ENCODE measurements around the gene ZNF304.

Gene ZNF304

GRCh38 chr19:57321751-57322150 is 29.3 kb upstream of the ZNF304 start:
- Histone ChIP-seq H3K27me3 (ENCODE audit: control insufficient read depth, insufficient read depth, low read length) (peaks cover under 1% of the 10 kb centered on the region), H3K4me3 (ENCODE audit: low read length) (peak overlapping the region; percentile 93), H3K9ac (ENCODE audit: low read length) (peak overlapping the region; percentile 87), H3K27ac (ENCODE audit: low read length) (no peak overlapping the region), H3K4me1 (ENCODE audit: control insufficient read depth, low read depth, low read length) (peaks cover 6% of the 10 kb centered on the region), H3K9me3 (ENCODE audit: control insufficient read depth, low read depth, low read length) (no peaks in the 10 kb centered on the region), H3K36me3 (ENCODE audit: control insufficient read depth, low read depth, low read length) (peaks cover 28% of the 10 kb centered on the region)

GRCh38 chr19:57324992-57325391 is 26.1 kb upstream of the ZNF304 start:
- no peak overlapping the region for H3K27ac ChIP-seq (ENCODE audit: low read length)
- H3K4me3 ChIP-seq (ENCODE audit: low read length), result no peak overlapping the region
- no peaks in the 10 kb centered on the region for H3K4me1 ChIP-seq (ENCODE audit: control insufficient read depth, low read depth, low read length)
- peaks cover 55% of the 10 kb centered on the region for H3K36me3 ChIP-seq (ENCODE audit: control insufficient read depth, low read depth, low read length)
- no peaks in the 10 kb centered on the region for H3K27me3 ChIP-seq (ENCODE audit: control insufficient read depth, insufficient read depth, low read length)
- H3K9ac ChIP-seq (ENCODE audit: low read length), result no peak overlapping the region
- H3K9me3 ChIP-seq (ENCODE audit: control insufficient read depth, low read depth, low read length), result no peaks in the 10 kb centered on the region

GRCh38 chr19:57327993-57328392 is 23.1 kb upstream of the ZNF304 start:
- Histone ChIP-seq H3K9me3 (ENCODE audit: control insufficient read depth, low read depth, low read length) (no peaks in the 10 kb centered on the region), H3K9ac (ENCODE audit: low read length) (no peak overlapping the region), H3K27me3 (ENCODE audit: control insufficient read depth, insufficient read depth, low read length) (no peaks in the 10 kb centered on the region), H3K27ac (ENCODE audit: low read length) (no peak overlapping the region), H3K4me1 (ENCODE audit: control insufficient read depth, low read depth, low read length) (no peaks in the 10 kb centered on the region), H3K4me3 (ENCODE audit: low read length) (no peak overlapping the region), H3K36me3 (ENCODE audit: control insufficient read depth, low read depth, low read length) (peaks cover 60% of the 10 kb centered on the region)

- H3K4me3 ChIP-seq (ENCODE audit: low read length), result no peak overlapping the region
- no peak overlapping the region for H3K27ac ChIP-seq (ENCODE audit: low read length)
- H3K36me3 ChIP-seq (ENCODE audit: control insufficient read depth, low read depth, low read length), result peaks cover 8% of the 10 kb centered on the region
- H3K9me3 ChIP-seq (ENCODE audit: control insufficient read depth, low read depth, low read length), result no peaks in the 10 kb centered on the region
- no peaks in the 10 kb centered on the region for H3K27me3 ChIP-seq (ENCODE audit: control insufficient read depth, insufficient read depth, low read length)
- no peak overlapping the region for H3K9ac ChIP-seq (ENCODE audit: low read length)
- no peaks in the 10 kb centered on the region for H3K4me1 ChIP-seq (ENCODE audit: control insufficient read depth, low read depth, low read length)
Measured at GRCh38 chr19:57334191-57334590, 16.9 kb upstream of the ZNF304 start.

- H3K36me3 ChIP-seq (ENCODE audit: control insufficient read depth, low read depth, low read length), result no peaks in the 10 kb centered on the region
- no peak overlapping the region for H3K4me3 ChIP-seq (ENCODE audit: low read length)
- no peaks in the 10 kb centered on the region for H3K4me1 ChIP-seq (ENCODE audit: control insufficient read depth, low read depth, low read length)
- no peak overlapping the region for H3K27ac ChIP-seq (ENCODE audit: low read length)
- H3K9ac ChIP-seq (ENCODE audit: low read length), result no peak overlapping the region
- H3K27me3 ChIP-seq (ENCODE audit: control insufficient read depth, insufficient read depth, low read length), result no peaks in the 10 kb centered on the region
- no peaks in the 10 kb centered on the region for H3K9me3 ChIP-seq (ENCODE audit: control insufficient read depth, low read depth, low read length)
Measured at GRCh38 chr19:57338877-57339276, 12.2 kb upstream of the ZNF304 start.

- Histone ChIP-seq H3K4me3 (ENCODE audit: low read length) (no peak overlapping the region), H3K4me1 (ENCODE audit: control insufficient read depth, low read depth, low read length) (no peaks in the 10 kb centered on the region), H3K9ac (ENCODE audit: low read length) (no peak overlapping the region), H3K27me3 (ENCODE audit: control insufficient read depth, insufficient read depth, low read length) (peaks cover 14% of the 10 kb centered on the region), H3K36me3 (ENCODE audit: control insufficient read depth, low read depth, low read length) (no peaks in the 10 kb centered on the region), H3K27ac (ENCODE audit: low read length) (no peak overlapping the region), H3K9me3 (ENCODE audit: control insufficient read depth, low read depth, low read length) (no peaks in the 10 kb centered on the region)
Measured at GRCh38 chr19:57342582-57342981, 8.5 kb upstream of the ZNF304 start.

GRCh38 chr19:57348136-57348535 is 2.9 kb upstream of the ZNF304 start:
- Histone ChIP-seq H3K27ac (ENCODE audit: low read length) (no peak overlapping the region), H3K4me3 (ENCODE audit: low read length) (no peak overlapping the region), H3K4me1 (ENCODE audit: control insufficient read depth, low read depth, low read length) (peaks cover 11% of the 10 kb centered on the region), H3K9me3 (ENCODE audit: control insufficient read depth, low read depth, low read length) (no peaks in the 10 kb centered on the region), H3K27me3 (ENCODE audit: control insufficient read depth, insufficient read depth, low read length) (peaks cover 14% of the 10 kb centered on the region), H3K36me3 (ENCODE audit: control insufficient read depth, low read depth, low read length) (no peaks in the 10 kb centered on the region), H3K9ac (ENCODE audit: low read length) (no peak overlapping the region)

- Histone ChIP-seq H3K4me1 (ENCODE audit: control insufficient read depth, low read depth, low read length) (peaks cover 11% of the 10 kb centered on the region), H3K36me3 (ENCODE audit: control insufficient read depth, low read depth, low read length) (peaks cover 26% of the 10 kb centered on the region), H3K9ac (ENCODE audit: low read length) (peak overlapping the region; percentile 78), H3K4me3 (ENCODE audit: low read length) (peak overlapping the region; percentile 97), H3K27ac (ENCODE audit: low read length) (no peak overlapping the region), H3K27me3 (ENCODE audit: control insufficient read depth, insufficient read depth, low read length) (peaks cover 6% of the 10 kb centered on the region), H3K9me3 (ENCODE audit: control insufficient read depth, low read depth, low read length) (no peaks in the 10 kb centered on the region)
Measured at GRCh38 chr19:57351867-57352266, 796 bp downstream of the ZNF304 start.

GRCh38 chr19:57355916-57356315 is 4.8 kb downstream of the ZNF304 start:
- no peak overlapping the region for H3K27ac ChIP-seq (ENCODE audit: low read length)
- H3K4me1 ChIP-seq (ENCODE audit: control insufficient read depth, low read depth, low read length), result peaks cover 5% of the 10 kb centered on the region
- H3K4me3 ChIP-seq (ENCODE audit: low read length), result no peak overlapping the region
- no peaks in the 10 kb centered on the region for H3K27me3 ChIP-seq (ENCODE audit: control insufficient read depth, insufficient read depth, low read length)
- no peak overlapping the region for H3K9ac ChIP-seq (ENCODE audit: low read length)
- peaks cover 42% of the 10 kb centered on the region for H3K36me3 ChIP-seq (ENCODE audit: control insufficient read depth, low read depth, low read length)
- H3K9me3 ChIP-seq (ENCODE audit: control insufficient read depth, low read depth, low read length), result no peaks in the 10 kb centered on the region

- H3K4me3 ChIP-seq (ENCODE audit: low read length), result no peak overlapping the region
- H3K36me3 ChIP-seq (ENCODE audit: control insufficient read depth, low read depth, low read length), result peaks cover 42% of the 10 kb centered on the region
Measured at GRCh38 chr19:57357406-57357805, 6.3 kb downstream of the ZNF304 start.

GRCh38 chr19:57359300-57359699 is 8.2 kb downstream of the ZNF304 start:
- H3K4me1 ChIP-seq (ENCODE audit: control insufficient read depth, low read depth, low read length), result peaks cover 9% of the 10 kb centered on the region
- no peak overlapping the region for H3K9ac ChIP-seq (ENCODE audit: low read length)
- no peaks in the 10 kb centered on the region for H3K9me3 ChIP-seq (ENCODE audit: control insufficient read depth, low read depth, low read length)
- H3K4me3 ChIP-seq (ENCODE audit: low read length), result no peak overlapping the region
- peaks cover 40% of the 10 kb centered on the region for H3K36me3 ChIP-seq (ENCODE audit: control insufficient read depth, low read depth, low read length)
- no peak overlapping the region for H3K27ac ChIP-seq (ENCODE audit: low read length)
- H3K27me3 ChIP-seq (ENCODE audit: control insufficient read depth, insufficient read depth, low read length), result no peaks in the 10 kb centered on the region

More at GRCh38 chr19:57357406-57357805, 6.3 kb downstream of the ZNF304 start:
- H3K4me1 ChIP-seq (ENCODE audit: control insufficient read depth, low read depth, low read length), result peaks cover under 1% of the 10 kb centered on the region
- H3K9me3 ChIP-seq (ENCODE audit: control insufficient read depth, low read depth, low read length), result no peaks in the 10 kb centered on the region
- no peaks in the 10 kb centered on the region for H3K27me3 ChIP-seq (ENCODE audit: control insufficient read depth, insufficient read depth, low read length)
- no peak overlapping the region for H3K27ac ChIP-seq (ENCODE audit: low read length)
- no peak overlapping the region for H3K9ac ChIP-seq (ENCODE audit: low read length)

- peak overlapping the region; percentile 83 for H3K9ac ChIP-seq (ENCODE audit: low read length)
- no peaks in the 10 kb centered on the region for H3K9me3 ChIP-seq (ENCODE audit: control insufficient read depth, low read depth, low read length)
- H3K27ac ChIP-seq (ENCODE audit: low read length), result peak overlapping the region; percentile 93
- H3K4me3 ChIP-seq (ENCODE audit: low read length), result peak overlapping the region; percentile 96
- H3K4me1 ChIP-seq (ENCODE audit: control insufficient read depth, low read depth, low read length), result peaks cover 9% of the 10 kb centered on the region
- peaks cover 10% of the 10 kb centered on the region for H3K36me3 ChIP-seq (ENCODE audit: control insufficient read depth, low read depth, low read length)
- H3K27me3 ChIP-seq (ENCODE audit: control insufficient read depth, insufficient read depth, low read length), result no peaks in the 10 kb centered on the region
Measured at GRCh38 chr19:57362419-57362818, 11.3 kb downstream of the ZNF304 start.
